ENCODE results near the gene TRIM65. TPM values are rescaled to one million over a fixed set of nuclear protein-coding genes. Genes with fewer than 3 reads are reported as not detected.
A peak's percentile ranks its signal among the peaks of the same experiment; 100 is the strongest.

TRIM65 gene, protein sequence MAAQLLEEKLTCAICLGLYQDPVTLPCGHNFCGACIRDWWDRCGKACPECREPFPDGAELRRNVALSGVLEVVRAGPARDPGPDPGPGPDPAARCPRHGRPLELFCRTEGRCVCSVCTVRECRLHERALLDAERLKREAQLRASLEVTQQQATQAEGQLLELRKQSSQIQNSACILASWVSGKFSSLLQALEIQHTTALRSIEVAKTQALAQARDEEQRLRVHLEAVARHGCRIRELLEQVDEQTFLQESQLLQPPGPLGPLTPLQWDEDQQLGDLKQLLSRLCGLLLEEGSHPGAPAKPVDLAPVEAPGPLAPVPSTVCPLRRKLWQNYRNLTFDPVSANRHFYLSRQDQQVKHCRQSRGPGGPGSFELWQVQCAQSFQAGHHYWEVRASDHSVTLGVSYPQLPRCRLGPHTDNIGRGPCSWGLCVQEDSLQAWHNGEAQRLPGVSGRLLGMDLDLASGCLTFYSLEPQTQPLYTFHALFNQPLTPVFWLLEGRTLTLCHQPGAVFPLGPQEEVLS
- 20.2 and 29.2 TPM in 2 replicates for total RNA-seq (2014; rRNA removed; shearing (Covaris generic))

DNA sequence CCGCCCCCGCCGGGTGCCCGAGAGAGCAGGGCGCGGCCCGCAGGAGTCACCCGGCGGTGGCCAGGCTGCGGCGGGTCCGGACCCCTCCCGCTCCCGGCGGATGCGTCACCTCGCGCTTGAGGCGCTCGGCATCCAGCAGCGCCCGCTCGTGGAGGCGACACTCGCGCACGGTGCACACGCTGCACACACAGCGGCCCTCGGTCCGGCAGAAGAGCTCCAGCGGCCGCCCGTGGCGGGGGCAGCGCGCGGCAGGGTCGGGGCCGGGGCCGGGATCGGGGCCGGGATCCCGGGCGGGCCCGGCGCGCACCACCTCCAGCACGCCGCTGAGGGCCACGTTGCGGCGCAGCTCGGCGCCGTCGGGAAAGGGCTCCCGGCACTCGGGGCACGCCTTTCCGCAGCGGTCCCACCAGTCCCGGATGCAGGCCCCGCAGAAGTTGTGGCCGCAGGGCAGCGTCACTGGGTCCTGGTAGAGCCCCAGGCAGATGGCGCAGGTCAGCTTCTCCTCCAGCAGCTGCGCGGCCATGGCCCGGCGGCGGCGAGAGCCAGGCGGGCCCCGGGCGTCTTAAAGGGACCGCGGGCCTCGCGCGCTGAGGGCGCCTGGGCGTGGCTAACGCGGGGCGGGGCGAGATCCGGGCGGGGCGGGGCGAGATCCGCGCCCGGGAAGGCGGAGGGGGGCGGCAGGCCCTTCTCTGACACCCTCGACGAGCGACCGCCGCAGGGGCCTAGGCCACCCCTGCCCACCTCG lies at the start of gene TRIM65:
Gene TRIM65 (minus strand): TSS at position 537 of the 745 bp plus-strand sequence. CDS start 14 bp downstream, at position 523.
- peak; percentile 76 for DNase-seq (ENCODE audit: low spot score)

DNA sequence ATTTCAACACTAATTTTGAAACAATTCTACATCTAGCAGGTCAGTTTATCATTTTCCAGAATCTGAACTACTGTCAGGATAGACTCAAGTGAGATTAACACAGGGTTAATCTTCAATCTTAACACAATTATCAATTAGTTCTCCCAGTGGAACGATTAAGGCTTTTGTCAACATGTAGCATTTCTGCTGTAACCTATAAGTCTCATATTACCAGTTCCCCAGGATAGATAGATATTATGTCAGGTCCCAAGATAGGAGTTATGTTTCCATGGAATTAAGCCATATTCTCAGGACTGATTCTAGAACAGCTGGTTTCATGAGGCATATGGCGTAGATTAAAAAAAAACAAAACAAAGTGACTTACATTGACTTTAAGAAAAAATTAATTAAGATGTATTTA lies 48.5 kb upstream of the TRIM65 start:
- no peak for DNase-seq (ENCODE audit: low spot score)

DNA sequence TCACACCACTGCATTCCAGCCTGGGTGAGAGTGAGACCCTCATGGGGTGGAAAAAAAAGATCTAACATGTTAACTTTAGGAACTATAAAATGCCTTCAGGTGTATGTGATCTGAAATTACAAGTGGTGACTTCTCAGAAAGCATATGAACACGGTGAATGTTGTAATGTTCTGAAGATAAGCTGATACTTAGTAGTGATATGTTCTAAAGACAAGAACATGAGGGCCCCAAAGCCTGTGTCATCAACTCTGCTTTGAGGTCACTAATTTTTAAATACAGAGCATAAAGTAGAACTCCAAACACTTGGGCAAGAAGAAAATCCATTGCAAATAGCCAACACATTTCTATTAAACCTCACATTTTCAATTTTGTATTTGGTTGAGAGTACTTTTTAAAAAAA lies 46.7 kb upstream of the TRIM65 start:
- no peak for DNase-seq (ENCODE audit: low spot score)

DNA sequence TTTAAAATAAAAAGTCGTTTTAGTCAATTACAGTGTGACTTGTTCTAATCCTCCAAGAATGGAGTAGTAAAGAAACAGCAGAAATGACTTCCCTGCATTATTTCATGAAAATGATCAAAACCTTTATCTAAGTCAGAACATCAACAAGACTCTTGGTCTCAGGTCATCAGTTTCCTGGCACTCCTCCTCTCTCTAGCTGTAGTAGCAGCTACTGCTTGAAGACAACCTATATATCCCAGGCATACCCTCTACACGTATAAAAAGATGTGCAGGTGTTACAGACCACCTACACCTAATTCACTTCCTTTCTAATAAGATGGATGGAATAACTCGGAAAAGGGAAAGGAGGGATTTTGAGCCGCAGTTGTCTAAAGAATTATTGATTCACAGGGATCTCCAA lies 45.7 kb upstream of the TRIM65 start:
- no peak for DNase-seq (ENCODE audit: low spot score)

DNA sequence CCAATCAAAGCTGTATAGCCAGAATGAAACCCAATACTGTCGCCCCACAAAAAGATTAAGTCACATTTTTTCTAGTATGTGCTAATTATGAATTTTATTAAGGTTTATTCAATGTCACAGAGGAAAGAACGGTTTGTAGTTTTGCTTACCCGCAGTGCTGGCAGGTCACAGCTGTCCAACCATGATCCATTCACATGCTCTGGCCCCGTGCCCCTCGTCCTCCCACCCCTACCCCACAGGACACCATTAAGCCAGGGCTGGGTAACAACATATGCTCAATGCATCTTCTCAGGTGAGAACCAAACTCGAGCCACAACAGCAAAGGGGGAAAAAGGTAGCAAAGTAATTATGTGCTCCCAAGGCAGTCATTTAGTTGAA lies 44.7 kb upstream of the TRIM65 start:
- DNase-seq (ENCODE audit: low spot score): no peak

DNA sequence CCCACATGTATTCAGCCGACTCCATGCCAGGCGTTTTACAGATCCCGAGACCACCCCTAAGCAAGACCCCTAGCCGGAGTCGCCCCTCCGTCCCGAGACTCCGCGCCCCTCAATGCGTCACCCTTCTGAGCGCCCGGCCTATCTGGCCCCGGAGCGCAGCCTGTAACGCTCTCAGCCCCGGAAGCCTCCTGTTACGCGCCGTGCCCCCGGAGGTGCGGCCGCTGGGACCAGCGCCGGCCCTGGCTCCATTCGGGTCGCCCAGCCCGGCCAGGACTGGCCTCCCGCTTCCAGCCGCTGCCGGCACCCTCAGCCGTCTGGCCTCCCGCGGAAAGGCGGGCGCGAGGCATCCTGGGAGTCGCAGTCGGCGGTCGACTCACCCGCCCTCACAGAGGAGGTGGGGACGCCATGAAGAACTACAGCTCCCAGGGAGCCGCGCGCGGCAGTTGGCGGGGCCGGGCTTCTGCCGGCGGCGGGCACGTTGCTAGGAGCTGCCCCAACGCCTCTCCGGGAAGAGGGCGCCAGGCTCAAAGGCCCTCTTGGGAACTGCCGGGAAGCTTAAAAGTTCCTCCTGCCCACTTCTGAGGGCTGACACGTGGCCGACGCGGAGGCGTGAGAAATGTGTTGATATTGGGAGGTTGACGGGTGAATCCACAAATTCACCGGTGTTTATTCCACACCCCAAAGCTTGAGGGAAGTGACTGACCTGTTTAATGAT lies 44.1 kb upstream of the TRIM65 start, which contains the start of gene FBF1:
Gene FBF1 (minus strand): TSS at position 316 of the 715 bp plus-strand sequence. CDS start 2,893 bp downstream, outside the sequence.
- peak; percentile 95 for DNase-seq (ENCODE audit: low spot score)

DNA sequence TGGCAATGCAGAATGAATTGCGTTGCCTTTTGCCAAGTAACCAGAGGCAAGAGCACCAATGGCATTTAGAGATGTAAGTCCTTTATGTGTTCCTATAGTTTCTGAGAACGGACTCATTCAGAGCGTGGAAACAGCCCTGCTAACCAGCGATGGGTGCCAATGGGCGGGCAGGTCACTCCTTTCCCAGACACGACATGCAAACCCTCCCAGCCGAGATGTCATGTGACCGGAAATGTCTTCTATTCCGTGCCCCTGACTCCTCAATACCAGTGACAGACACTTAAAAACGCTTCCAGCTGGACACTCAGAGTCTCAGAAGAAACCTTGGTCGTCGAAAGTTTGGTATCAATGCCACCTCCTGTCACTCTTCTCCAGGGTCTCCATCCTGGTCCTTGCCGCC lies 40.9 kb upstream of the TRIM65 start:
- DNase-seq (ENCODE audit: low spot score): no peak

DNA sequence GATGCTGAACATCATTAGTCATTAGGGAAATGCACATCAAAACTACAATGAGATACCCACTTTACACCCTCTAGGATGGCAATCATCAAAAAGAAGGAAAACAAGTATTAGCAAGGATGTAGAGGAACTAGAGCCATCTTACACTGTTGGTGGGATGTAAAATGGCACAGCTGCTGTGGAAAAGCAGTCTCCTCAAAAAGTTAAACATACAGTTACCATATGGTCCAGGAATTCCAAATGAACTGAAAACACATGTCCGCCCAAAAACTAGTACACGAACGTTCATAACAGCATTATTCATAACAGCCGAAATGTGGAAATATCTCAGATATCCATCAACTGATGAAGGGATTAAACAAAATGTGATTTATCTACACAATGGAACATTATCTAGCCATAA lies 37.1 kb upstream of the TRIM65 start:
- DNase-seq (ENCODE audit: low spot score): no peak

DNA sequence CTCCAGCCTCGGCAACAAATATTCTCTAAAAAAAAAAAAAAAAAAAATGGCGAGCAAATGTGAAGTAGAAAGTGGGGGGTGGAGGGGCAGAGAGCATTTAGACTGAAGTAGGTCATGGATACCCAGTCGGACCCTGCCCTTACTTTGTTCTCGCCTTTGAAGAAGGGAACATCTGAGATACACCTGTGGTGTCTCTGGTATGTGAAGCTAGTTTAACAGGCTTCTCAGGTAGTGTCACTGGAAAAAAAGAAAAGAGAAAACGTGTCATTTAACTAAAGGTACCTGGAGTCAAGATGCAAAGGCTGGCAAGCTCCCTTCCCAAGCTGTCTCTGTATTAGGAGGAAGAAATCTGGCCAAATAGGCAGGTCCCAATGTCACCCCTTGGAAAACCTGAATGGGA lies 36.1 kb upstream of the TRIM65 start:
- DNase-seq (ENCODE audit: low spot score): no peak

DNA sequence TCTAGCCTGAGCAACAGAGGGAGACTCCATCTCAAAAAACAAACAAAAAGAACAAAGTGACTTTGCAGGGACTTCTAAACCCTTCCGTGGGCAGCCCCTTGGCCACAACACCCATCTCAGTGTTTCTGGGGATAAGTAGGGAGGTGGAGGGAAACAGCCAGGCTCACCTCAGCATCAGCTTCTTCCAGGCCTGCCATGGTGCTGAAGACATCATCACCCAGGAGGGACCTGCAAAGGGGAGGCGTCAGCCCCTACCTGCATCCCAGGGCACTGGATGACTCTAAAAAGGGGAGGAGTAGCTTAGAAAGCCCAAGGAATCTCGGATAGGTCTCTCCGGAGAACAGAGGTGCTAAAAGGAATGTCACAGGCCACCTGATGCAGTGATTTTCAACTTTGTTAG lies 34.3 kb upstream of the TRIM65 start:
- DNase-seq (ENCODE audit: low spot score): no peak

DNA sequence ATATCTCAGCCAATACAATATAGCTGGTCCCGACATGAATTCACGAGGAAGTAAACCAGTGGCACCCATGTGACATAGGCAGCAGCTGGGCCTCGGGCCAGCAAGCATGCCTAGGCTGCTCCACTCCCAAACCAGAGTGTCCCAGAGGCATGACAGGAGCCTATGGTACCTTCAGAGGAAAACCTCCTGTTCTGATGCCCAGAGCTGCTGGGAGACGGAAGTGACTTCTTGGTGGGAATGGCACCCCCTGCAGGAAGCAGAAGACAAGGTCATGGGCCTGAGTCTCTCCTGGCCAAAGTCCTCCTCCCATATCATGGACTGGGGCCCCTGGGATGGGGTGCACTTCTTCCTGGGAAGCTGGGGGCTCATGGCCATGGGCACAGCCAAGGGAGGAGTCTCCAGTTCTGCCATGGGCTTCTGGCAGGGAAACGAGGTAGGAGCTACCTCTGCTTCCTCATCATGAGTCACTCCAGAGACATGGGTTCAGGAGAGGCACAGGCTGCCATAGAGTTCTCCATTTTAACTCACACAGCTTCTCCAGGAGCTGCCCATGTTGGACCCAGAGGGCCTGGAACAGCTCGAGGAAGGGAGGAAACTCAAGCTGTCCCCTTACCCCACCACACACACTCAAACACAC lies 30.7 kb upstream of the TRIM65 start:
- DNase-seq (ENCODE audit: low spot score): peak; percentile 35

DNA sequence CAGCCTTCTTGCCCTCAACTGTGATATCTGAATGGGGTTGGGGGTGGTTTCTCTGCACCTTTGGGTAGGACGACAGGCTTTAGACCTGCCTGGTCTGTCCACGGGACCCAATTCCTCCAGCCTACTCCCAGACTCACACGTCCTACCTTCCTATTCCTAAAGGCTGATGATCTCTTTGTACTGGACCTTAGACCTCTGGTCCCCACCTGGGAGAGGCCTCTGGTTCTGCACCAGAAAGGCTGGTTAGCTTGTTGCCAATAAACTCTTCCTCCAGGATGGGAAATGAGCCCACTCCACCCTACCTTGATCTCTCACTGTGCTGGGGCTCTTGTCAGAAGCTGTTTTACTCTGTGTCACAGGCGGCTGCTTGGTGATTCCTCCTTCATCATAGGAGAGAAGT lies 29.7 kb upstream of the TRIM65 start:
- no peak for DNase-seq (ENCODE audit: low spot score)

DNA sequence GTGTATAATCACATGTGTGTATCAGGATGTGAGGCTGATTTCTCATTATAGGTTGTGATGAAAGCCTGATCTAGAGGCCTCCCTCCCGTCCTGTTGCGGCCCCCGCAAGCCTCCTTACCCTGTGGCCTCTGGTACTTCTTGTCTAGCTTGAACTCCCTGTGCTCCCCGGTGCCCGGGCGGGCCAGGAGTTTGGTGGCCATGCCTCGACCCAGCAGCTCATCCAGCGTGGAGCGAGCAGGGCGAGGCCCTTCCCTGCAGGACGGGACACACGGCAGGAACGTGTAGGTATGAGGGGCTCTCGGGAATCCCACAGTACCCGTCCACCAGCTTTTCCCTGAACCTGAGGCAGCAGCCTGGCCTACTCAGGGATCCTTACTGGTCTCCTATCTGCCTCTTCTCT lies 29.2 kb upstream of the TRIM65 start:
- no peak for DNase-seq (ENCODE audit: low spot score)

DNA sequence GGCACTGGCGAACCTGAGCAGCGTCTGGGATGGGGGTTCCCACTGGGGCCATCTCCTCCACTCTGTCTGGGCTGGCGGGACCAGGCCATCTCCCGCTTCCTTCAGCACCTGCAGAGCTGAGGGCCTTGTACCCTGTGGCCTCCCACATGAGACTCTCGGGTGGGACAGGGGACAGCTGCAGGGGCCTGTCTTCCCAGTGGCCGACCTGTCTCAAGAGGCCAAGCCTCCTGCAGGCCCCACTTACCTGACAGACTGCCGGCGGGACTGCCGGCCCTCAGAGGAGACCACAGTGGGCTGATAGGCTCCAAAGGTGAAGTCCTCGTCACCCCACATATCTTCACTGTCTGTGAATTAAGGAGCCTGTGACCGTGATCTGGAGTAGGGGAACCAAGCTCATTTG lies 28.4 kb upstream of the TRIM65 start:
- no peak for DNase-seq (ENCODE audit: low spot score)

DNA sequence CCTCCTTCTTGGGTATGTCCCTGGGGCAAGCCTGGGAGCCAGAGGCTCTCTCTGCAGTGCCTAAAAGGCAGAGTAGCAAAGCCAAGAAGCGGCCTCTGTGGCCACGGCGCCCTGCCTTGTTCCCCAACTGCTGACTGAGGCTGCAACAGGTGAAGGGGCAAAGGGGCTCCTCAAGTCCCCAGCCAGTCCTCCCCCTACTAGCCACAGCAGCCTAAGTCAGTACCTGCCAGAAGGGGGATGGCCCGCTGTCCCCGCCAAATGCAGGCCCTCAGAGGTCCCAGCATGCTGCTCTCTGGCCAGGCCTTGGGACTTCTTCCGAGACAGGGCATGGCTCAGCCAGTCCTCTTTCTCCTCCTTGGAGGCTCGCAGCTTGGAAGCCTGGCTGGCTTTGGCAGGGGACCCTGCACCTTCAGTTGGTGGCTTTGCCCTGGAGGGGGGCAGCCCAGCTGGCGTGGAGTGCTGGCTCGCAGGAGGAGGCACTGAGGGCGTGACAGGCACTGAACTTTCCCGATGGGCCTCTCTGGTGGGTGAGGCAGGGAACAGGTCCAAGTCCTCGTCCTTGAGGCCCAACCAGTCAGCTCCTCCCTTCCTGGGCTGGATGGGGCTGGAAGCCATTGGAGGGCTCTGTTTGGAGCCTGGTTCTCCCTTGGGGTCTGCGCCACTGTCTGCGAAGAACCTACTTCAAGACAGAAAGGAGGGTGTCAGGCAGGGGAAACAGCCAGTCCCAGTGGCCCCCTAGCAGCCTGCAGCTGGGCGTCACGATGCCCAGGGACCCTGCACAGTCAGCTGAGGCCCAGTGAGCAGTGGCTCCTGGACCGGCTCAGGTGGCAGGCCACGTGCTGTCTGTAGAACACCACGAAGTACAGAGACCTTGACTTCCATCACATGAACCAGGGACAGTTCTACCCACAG lies 26.5 kb upstream of the TRIM65 start:
- no peak for DNase-seq (ENCODE audit: low spot score)

DNA sequence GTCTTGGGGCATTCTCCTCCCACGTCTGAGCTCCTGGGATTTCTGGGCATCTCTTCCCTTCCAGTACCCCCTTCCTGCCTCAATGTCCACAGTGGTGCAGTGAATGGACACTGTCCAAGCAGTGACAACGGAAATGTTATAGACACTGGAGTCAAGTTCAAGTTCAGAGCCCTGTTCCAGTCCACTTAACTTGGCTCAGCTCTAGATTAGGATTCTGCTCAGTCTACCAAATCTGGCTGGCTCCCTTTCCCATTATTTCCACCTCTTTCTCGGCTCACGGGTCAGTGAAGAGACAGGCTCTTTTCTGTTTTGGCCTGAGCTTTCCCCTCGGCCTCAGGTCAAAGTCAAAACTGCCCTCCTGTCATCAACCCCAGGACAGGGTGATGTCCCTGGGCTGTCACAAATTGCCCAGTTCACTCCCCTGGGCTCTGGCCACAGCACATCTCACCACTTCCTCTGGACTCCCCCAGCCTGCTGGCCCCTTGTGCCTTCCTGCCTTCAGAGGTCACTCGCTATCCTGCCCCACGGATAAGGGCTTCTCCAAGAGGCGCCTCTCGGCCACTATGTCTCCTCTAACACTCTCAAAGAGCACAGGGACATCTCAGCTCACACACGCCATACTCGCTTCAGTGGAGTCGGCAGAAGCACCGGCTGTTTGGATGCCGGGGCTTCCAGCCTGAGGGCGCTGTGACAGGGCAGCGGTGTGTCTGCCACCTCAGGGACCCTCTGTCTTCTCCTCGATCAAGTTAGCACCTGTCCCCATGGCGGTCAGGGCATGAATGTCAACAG lies 25.6 kb upstream of the TRIM65 start:
- DNase-seq (ENCODE audit: low spot score): no peak

DNA sequence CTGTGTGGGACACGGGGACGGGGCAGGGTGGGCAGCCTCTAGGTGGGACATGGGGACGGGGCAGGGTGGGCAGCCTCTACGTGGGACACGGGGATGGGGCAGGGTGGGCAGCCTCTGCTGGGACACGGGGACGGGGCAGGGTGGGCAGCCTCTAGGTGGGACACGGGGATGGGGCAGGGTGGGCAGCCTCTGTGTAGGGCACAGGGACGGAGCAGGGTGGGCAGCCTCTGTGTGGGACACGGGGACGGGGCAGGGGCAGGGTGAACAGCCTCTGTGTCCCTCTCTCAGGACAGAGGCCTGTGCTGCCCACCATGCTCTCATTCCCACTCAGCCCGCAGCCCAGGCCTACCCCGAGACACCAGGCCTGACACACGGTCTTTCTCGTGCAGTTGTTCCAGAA lies 24.8 kb upstream of the TRIM65 start:
- no peak for DNase-seq (ENCODE audit: low spot score)

DNA sequence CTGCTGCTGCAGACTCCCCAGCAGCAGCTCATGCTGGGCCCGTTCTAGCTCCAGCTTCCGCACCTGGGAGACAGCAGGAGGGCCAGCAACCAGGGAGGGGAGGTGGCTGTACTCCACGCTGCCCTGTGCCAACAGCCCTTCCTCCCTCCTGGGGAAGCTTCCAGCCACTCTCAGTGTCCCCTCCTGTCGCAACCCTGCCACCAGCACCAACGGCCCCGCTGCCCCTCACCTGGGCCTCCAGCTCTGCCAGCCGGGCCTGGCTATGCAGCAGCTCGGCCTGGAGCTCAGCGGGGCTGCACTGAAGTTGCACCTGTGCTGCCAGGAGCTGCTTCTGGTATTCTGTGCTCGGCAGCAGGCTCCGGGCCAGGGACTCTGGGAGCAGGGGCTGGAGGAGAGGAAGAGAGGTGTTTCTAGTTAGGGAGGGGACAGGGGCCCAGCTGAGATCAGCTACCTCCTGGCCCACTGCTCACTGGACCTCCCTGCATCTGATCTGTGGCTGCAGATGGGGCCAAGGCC lies 23.4 kb upstream of the TRIM65 start:
- no peak for DNase-seq (ENCODE audit: low spot score)

DNA sequence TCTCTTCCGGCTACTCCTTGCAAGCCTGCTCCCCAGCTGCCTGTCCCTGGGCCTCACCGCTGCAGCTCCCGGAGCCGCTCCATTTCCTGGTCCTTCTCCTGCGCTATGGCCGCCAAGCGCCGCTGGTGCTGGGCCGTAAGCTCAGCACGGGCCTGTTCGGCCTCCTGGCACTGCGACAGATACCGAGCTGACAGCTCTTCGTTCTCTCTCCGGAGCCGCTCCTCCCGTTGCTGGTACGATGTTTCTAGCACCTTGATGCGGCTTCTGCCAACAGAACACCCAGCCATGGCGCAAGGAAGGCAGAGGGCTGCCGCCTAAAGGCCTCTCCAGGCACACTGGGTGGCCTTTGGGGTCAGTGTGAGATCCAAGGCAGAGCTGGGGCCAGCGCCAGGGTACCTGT lies 22.9 kb upstream of the TRIM65 start:
- DNase-seq (ENCODE audit: low spot score): no peak

All from HT-29 (cell line).